ENCODE results near the gene TSSK3.

- no peak for TF ChIP-seq CTCF (IDR thresholded peaks at IDR 0.05)
- TF ChIP-seq EP300 (IDR thresholded peaks at IDR 0.05), result no peak
Measured at GRCh38 chr1:32399843-32400242, 37.5 kb downstream of the TSSK3 start.
